Lower leg skin (tissue), 3 donors: ENCODE measurements around the gene PLPPR2.

Experiments used
- CTCF ChIP-seq, 3 donors: fragments of 450-650 bp; IDR thresholded peaks; one replicate each; pipeline ENCODE4 v1.5.1; 2016; ENCODE audit warnings: antibody characterized with exemption in 3 of 3, mild to moderate bottlenecking in 3 of 3, moderate library complexity in 2 of 3
- POLR2A ChIP-seq, 2 donors: fragments of 450-650 bp; IDR thresholded peaks; one replicate each; pipeline ENCODE4 v1.6.1; 2016 to 2017; ENCODE audit warnings: antibody characterized with exemption in 2 of 2, mild to moderate bottlenecking in 1 of 2, moderate library complexity in 1 of 2

- TF ChIP-seq CTCF (IDR thresholded peaks at IDR 0.05) (no peak), POLR2A (IDR thresholded peaks at IDR 0.05) (no peak)
Measured at GRCh38 chr19:11355160-11356073, at the start of gene PLPPR2.
